ENCODE results near the gene FUT1. TPM values are rescaled to one million over a fixed set of nuclear protein-coding genes. Genes with fewer than 3 reads are reported as not detected.

The FUT1 gene
- total and polyA plus RNA-seq, 8 donors = 6.5 to 29.7 (median 11.4) TPM

DNA sequence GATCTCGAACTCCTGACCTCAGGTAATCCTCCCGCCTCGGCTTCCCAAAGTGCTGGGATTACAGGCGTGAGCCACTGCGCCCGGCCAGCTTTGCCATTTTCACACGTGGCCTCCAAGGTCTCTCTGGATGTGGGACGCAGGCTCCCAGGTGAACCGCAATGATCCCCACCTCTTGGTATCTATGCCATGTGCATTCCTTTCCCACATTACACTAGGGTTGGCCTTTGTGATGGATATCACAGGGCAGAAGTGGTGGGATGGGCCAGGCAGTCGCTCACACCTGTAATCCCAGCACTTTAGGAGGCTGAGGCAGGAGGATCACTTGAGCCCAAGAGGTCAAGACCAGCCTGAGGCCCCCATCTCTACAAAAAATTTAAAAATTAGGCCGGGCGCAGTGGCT is 25.3 kb upstream of the FUT1 start:
- Histone ChIP-seq H3K27me3 (no peaks in the 10 kb centered on the region), H3K27ac (peak overlapping the region in 1 of 4 donors; percentile 74), H3K9me3 (no peaks in the 10 kb centered on the region), H3K36me3 (no peaks in the 10 kb centered on the region), H3K4me3 (no peak overlapping the region), H3K4me1 (peaks cover 26 to 36% (median 33%) of the 10 kb centered on the region in 3 donors)
- ATAC-seq (no peak), FAIRE-seq (no peak), DNase-seq (no peak)
- 78 to 83% methylated on average over 12 of the region's 12 CpGs for WGBS, 2 donors
- TF ChIP-seq CTCF (IDR thresholded peaks at IDR 0.05) = no peak
- intact Hi-C loops (cut with DNase I) = no loop called here

DNA sequence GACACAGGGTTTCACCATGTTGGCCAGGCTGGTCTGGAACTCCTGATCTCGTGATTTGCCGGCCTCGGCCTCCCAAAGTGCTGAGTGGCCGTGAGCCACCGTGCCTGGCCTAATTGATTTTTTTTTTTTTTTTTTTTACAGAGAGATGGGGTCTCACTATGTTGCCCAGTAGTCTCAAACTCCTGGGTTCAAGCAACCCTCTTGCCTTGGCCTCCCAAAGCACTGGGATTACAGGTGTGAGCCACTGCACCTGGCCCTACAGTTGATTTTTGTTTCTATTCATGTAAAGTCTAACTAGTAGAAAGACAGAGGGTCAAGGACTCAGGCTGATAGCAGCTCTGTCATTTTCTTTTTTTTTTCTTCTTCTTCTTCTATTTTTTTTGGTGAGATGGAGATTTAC is 24.7 kb upstream of the FUT1 start:
- Histone ChIP-seq H3K36me3 (no peaks in the 10 kb centered on the region), H3K9me3 (no peaks in the 10 kb centered on the region), H3K4me3 (no peak overlapping the region), H3K4me1 (peaks cover 26 to 40% (median 36%) of the 10 kb centered on the region in 3 donors), H3K27me3 (no peaks in the 10 kb centered on the region), H3K27ac (peak overlapping the region in 3 of 4 donors; percentile 50 to 90 (median 74))
- 42 to 46% methylated on average over 5 of the region's 5 CpGs for WGBS, 2 donors
- DNase-seq (no peak), FAIRE-seq (no peak), ATAC-seq (no peak)
- intact Hi-C loops (cut with DNase I) = no loop called here
- TF ChIP-seq CTCF (IDR thresholded peaks at IDR 0.05) = no peak

GRCh38 chr19:48772503-48772953 is 20.1 kb upstream of the FUT1 start:
- DNase-seq (peak; percentile 71 to 92 (median 88)), FAIRE-seq (no peak), ATAC-seq (peak; percentile 61 to 80 (median 68))
- TF ChIP-seq CTCF (IDR thresholded peaks at IDR 0.05) = no peak
- Histone ChIP-seq H3K27ac (peak overlapping the region; percentile 55 to 79 (median 70)), H3K27me3 (no peaks in the 10 kb centered on the region), H3K9me3 (no peaks in the 10 kb centered on the region), H3K36me3 (no peaks in the 10 kb centered on the region), H3K4me3 (no peak overlapping the region), H3K4me1 (peaks cover 24 to 36% (median 28%) of the 10 kb centered on the region in 3 donors)
- intact Hi-C loops (cut with DNase I) = no loop called here
- 10 to 14% methylated on average over 13 of the region's 13 CpGs for WGBS, 2 donors

GRCh38 chr19:48770734-48771472 is 18.5 kb upstream of the FUT1 start:
- H3K4me3 ChIP-seq = no peak overlapping the region
- peak overlapping the region in 2 of 4 donors; percentile 35 to 79 for H3K27ac ChIP-seq
- H3K36me3 ChIP-seq = no peaks in the 10 kb centered on the region
- FAIRE-seq (no peak), DNase-seq (no peak), ATAC-seq (no peak)
- no peaks in the 10 kb centered on the region for H3K9me3 ChIP-seq
- peaks cover 14 to 32% (median 23%) of the 10 kb centered on the region in 3 donors for H3K4me1 ChIP-seq
- intact Hi-C loops (cut with DNase I) = no loop called here
- 82 to 83% methylated on average over 20 of the region's 20 CpGs for WGBS, 2 donors
- H3K27me3 ChIP-seq = no peaks in the 10 kb centered on the region
- TF ChIP-seq CTCF (IDR thresholded peaks at IDR 0.05) = no peak

GRCh38 chr19:48770266-48770665 is 17.8 kb upstream of the FUT1 start:
- 80 to 84% methylated on average over 7 of the region's 7 CpGs for WGBS, 2 donors
- Histone ChIP-seq H3K36me3 (no peaks in the 10 kb centered on the region), H3K4me1 (peaks cover 9 to 28% (median 21%) of the 10 kb centered on the region in 3 donors), H3K9me3 (no peaks in the 10 kb centered on the region), H3K4me3 (no peak overlapping the region), H3K27ac (peak overlapping the region in 2 of 4 donors; percentile 63 to 79), H3K27me3 (no peaks in the 10 kb centered on the region)
- no peak for ATAC-seq
- intact Hi-C loops (cut with DNase I) = no loop called here
- DNase-seq = no peak
- no peak for FAIRE-seq
- no peak for TF ChIP-seq CTCF (IDR thresholded peaks at IDR 0.05)

Measured in pancreas (tissue), 10 donors.